ENCODE data around the gene TLE3. TPM values are rescaled to one million over a fixed set of nuclear protein-coding genes. Genes with fewer than 3 reads are reported as not detected.
"Not testable (repeated sequence)": the region's sequence is repeated elsewhere in the genome, so short reads cannot be mapped to it uniquely, and the experiment has no call there.

TLE3 gene
- total RNA-seq, 1 donor = 196 TPM

DNA sequence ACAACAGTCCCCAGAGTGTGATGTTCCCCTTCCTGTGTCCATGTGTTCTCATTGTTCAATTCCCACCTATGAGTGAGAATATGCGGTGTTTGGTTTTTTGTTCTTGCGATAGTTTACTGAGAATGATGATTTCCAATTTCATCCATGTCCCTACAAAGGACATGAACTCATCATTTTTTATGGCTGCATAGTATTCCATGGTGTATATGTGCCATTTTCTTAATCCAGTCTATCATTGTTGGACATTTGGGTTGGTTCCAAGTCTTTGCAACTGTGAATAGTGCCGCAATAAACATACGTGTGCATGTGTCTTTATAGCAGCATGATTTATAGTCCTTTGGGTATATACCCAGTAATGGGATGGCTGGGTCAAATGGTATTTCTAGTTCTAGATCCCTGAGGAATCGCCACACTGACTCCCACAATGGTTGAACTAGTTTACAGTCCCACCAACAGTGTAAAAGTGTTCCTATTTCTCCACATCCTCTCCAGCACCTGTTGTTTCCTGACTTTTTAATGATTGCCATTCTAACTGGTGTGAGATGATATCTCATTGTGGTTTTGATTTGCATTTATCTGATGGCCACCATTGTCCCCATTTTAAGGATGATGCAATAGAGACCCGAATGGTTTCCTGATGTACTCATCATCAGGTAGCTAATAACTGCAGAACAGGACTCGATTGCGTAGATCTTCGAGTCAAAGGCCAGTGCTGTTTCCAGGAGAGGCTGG lies 15.0 kb upstream of the TLE3 start:
- not testable (repeated sequence) for H3K27me3 ChIP-seq (ENCODE audit: insufficient read depth, low read length)

DNA sequence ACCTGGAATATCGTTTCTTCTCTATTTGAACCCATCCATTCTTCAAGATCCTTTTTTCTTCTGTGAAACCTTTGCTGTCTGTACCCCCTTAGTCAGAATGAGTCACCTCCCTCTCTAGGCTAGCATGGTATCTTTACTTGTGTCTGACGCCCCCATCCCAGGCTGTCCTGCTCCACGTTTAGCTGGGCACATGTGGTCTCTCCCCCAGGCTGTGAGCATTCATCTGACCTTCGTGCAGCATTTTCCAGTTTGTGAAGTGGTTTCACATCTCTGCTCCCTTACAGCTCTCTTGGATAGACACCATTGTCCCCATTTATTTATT lies 14.3 kb upstream of the TLE3 start:
- peaks cover 5% of the 10 kb centered on the region for H3K27me3 ChIP-seq (ENCODE audit: insufficient read depth, low read length)

More for the DNA sequence above, 15.0 kb upstream of the TLE3 start:
- not testable (repeated sequence) for H3K4me3 ChIP-seq (ENCODE audit: low read length); H3K9me3 ChIP-seq (ENCODE audit: low read depth, low read length)
- peaks cover 35% of the 10 kb centered on the region for H3K4me1 ChIP-seq (ENCODE audit: insufficient read depth, low read length)

DNA sequence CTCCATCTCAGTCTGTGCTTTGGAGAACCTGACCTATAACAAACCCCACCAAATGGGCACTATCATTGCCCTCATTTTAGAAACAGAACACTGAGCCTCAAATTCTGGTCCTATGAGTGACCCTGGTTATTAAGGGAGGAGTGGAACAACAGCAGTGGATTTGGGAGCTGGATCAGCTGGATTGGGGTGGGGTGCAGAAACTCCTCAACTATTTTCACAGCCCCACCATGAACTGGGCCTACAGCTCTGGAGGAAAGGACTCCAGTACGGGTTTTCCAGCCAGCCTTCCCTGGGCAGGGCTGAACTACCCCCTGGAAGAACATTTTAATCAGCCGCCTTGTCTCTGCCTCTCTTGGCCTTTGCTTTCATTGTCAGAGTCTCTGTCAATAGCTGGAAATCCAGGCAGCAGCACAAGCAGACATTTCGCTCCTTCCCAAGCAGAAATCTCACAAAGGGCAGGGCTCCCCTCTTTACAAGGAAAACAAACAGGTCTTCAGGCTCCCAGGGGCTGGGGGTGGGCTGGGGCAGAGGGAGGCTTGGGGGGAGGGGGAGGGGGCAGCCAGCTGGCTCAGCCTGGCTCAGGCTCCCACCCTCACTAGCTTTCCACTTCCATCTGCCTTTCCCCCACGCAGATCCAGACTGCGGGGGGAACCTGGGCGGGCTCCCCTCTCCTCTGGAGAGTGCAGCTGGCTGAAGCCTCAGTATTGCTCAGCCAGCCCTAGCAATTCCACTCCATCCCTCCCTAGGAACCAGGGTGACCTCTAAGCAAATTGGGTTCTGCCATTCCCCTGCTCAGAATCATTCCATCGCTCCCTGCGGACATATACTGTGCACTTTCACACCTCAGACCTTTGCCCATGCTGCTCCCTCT lies 13.7 kb upstream of the TLE3 start:
- H3K27me3 ChIP-seq (ENCODE audit: insufficient read depth, low read length) = peaks cover 4% of the 10 kb centered on the region
- H3K9me3 ChIP-seq (ENCODE audit: low read depth, low read length) = no peaks in the 10 kb centered on the region
- no peak overlapping the region for H3K4me3 ChIP-seq (ENCODE audit: low read length)
- H3K4me1 ChIP-seq (ENCODE audit: insufficient read depth, low read length) = peaks cover 35% of the 10 kb centered on the region

More for the DNA sequence above, 14.3 kb upstream of the TLE3 start:
- H3K9me3 ChIP-seq (ENCODE audit: low read depth, low read length) = no peaks in the 10 kb centered on the region
- H3K4me3 ChIP-seq (ENCODE audit: low read length) = no peak overlapping the region
- peaks cover 35% of the 10 kb centered on the region for H3K4me1 ChIP-seq (ENCODE audit: insufficient read depth, low read length)

DNA sequence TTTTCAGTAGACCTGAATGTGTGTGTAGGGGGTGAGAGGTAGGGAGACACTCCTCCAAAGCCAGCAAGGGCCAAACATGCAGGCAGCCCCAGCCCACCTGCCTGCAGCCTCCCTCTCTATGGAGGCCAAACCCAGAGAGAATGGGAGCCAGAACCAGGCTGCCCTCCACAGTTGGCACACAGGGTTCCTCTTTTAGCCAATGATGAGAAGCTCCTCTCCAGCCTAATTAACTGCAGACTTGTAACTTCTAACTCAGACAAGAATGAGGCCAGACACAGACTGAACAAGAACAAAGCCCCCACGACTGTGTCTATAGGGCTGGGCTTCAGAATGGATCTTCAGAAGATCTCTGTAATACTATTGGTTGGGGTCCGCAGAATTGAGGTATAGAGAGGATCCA lies 12.3 kb upstream of the TLE3 start:
- no peaks in the 10 kb centered on the region for H3K27me3 ChIP-seq (ENCODE audit: insufficient read depth, low read length)
- no peaks in the 10 kb centered on the region for H3K9me3 ChIP-seq (ENCODE audit: low read depth, low read length)
- H3K4me3 ChIP-seq (ENCODE audit: low read length) = no peak overlapping the region
- H3K4me1 ChIP-seq (ENCODE audit: insufficient read depth, low read length) = peaks cover 30% of the 10 kb centered on the region

DNA sequence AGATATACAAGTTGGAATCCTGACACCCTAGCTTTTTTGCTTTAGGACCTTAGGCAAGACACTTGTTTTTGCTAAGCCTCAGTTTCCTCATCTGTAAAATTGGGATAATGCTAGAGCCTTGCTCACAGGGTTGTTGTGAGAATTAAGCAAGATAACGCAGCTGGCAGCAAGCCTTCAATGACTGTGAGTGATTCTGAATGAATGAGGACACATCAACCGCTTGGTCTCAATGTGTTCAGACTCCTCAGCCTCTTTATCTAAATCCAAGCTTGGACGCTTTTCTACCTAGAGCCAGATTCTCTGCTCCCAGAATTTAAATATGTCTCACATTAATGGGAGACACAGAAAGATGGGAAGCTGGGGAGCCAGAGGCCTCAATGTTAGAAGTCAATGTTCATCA lies 11.8 kb upstream of the TLE3 start:
- peaks cover 26% of the 10 kb centered on the region for H3K4me1 ChIP-seq (ENCODE audit: insufficient read depth, low read length)
- no peaks in the 10 kb centered on the region for H3K27me3 ChIP-seq (ENCODE audit: insufficient read depth, low read length)
- H3K9me3 ChIP-seq (ENCODE audit: low read depth, low read length) = no peaks in the 10 kb centered on the region
- H3K4me3 ChIP-seq (ENCODE audit: low read length) = no peak overlapping the region

DNA sequence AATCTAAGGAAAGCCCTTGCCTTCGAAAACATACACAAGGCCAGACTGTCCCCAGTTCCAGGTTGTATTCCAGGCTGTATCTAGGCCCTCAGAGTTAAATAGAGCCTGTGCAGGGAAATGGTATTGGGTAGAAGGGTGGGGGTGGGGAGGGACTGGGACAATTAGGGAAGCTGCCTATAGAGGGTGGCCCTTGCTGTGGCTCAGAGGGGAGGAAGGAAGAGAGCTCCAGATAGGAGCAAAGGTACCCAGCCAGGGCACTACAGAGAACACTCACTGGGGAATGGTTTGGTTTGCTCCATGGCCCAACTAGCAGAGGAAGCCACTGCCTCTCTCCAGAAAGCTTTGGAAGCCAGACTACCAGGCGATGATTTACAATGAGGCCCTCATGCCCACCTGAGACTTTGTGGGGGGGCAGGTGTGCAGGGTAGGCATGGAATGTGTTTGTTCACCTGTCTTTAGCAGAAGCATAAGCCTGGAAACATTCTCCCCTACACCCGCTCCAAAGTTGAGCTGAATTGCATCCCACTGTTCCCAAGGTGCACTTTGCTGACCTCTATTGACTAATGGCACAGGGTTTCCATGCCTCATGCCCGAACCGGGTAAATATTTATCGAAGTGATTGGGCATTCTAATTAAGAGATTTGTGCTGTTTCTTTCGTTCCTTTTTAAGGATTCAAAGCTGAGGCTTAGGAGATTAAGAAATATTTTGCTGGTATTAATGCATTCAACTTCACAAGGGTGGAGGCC lies 6.3 kb upstream of the TLE3 start:
- H3K9me3 ChIP-seq (ENCODE audit: low read depth, low read length) = no peaks in the 10 kb centered on the region
- peaks cover 27% of the 10 kb centered on the region for H3K4me1 ChIP-seq (ENCODE audit: insufficient read depth, low read length)
- no peak overlapping the region for H3K4me3 ChIP-seq (ENCODE audit: low read length)
- peaks cover 14% of the 10 kb centered on the region for H3K27me3 ChIP-seq (ENCODE audit: insufficient read depth, low read length)

DNA sequence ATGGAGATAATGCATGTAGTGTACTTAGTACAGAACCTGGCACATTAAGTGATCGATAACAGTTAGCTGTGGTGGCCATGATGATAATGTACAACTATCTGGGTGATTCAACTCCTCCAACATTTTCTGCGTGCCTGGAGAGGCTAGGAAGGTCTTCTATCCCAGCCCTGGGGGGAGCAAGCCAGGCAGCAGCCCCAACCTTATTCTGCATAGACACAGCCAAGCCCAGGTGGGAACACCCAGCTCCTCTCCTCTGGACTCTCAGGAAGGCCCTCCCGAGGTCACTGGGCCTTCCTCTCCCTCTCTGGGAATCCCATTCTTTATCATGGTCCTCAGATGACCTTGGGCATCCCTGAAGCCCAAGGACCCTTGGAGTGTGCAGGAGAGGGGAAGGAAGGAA lies 5.1 kb upstream of the TLE3 start:
- no peaks in the 10 kb centered on the region for H3K9me3 ChIP-seq (ENCODE audit: low read depth, low read length)
- peaks cover 14% of the 10 kb centered on the region for H3K27me3 ChIP-seq (ENCODE audit: insufficient read depth, low read length)
- peaks cover 36% of the 10 kb centered on the region for H3K4me1 ChIP-seq (ENCODE audit: insufficient read depth, low read length)
- H3K4me3 ChIP-seq (ENCODE audit: low read length) = no peak overlapping the region

DNA sequence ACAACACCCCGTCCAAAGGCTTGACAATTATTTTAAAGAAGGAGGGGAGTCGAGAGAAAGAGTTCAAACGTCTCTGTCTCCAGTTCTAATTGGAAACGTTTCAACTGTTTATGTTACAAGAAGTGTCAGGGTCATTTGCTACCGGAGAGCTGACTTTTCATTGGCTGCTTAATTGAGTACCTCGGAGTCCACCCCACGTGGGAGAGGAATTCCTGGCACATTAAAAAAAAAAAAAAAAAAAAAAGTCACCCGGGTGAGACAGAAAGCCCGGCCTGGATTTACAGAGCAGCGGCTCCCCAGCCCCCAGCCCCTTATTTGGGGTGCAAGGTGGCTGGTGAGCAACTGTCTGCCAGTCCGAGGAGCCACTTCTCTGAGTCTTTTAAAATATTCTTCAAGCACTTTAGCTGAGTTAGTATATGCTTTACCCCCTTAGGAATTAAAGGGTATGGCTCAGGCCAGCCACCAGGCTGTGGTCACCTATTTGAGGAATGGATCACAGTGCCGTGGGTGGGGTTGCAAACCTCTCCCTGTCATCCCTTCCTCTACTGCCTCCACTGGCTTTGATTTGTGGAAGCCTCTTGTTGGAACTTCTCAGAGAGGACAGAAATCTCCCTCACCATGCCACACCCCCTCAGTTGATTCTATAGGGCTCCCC lies 3.9 kb upstream of the TLE3 start:
- peaks cover 14% of the 10 kb centered on the region for H3K27me3 ChIP-seq (ENCODE audit: insufficient read depth, low read length)
- no peak overlapping the region for H3K4me3 ChIP-seq (ENCODE audit: low read length)
- H3K4me1 ChIP-seq (ENCODE audit: insufficient read depth, low read length) = peaks cover 36% of the 10 kb centered on the region
- H3K9me3 ChIP-seq (ENCODE audit: low read depth, low read length) = no peaks in the 10 kb centered on the region

DNA sequence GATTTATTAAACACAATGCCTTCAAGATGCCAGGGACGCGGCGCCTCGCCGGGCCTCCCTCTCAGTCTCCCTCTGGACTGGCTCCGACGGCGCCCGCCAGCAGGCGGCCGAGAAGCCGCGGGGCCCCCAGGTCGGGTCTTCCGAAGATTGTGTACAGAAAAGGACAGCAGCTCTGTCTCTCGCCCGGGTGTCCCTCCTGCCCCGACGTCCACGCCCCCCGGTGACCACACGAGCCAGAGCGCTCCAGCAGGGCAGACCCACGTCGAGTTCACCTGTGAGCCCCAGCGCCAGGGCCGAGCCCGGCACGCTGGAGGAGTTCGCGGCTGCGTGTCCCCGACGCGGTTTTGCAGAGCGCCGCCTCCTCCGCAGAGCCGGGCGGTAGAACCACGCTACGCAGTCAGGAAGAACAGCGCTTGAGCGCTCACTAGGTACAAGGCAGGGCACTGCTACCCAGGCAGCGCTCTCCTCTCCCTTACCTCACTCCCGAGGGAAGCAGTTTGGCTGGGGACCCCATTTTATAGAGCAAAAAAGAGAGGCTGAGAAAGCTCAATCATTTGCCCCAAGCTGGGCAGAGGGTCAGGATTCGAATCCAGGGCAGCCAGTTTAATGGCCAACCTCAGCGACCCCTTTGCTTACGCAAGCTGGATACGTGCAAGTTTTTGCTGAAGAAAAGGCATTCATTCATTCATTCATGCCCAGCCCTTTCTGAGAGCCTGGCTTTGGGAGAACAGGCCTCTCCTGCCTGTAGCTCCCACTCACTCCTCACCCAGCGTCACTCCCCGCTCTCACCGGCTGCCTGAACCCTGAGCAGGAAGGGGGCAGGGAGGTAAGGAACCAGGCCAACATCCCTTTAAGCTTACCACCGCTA lies 3.0 kb upstream of the TLE3 start:
- H3K9me3 ChIP-seq (ENCODE audit: low read depth, low read length) = no peaks in the 10 kb centered on the region
- H3K4me3 ChIP-seq (ENCODE audit: low read length) = peak overlapping the region; percentile 20
- H3K27me3 ChIP-seq (ENCODE audit: insufficient read depth, low read length) = peaks cover 14% of the 10 kb centered on the region
- peaks cover 37% of the 10 kb centered on the region for H3K4me1 ChIP-seq (ENCODE audit: insufficient read depth, low read length)

DNA sequence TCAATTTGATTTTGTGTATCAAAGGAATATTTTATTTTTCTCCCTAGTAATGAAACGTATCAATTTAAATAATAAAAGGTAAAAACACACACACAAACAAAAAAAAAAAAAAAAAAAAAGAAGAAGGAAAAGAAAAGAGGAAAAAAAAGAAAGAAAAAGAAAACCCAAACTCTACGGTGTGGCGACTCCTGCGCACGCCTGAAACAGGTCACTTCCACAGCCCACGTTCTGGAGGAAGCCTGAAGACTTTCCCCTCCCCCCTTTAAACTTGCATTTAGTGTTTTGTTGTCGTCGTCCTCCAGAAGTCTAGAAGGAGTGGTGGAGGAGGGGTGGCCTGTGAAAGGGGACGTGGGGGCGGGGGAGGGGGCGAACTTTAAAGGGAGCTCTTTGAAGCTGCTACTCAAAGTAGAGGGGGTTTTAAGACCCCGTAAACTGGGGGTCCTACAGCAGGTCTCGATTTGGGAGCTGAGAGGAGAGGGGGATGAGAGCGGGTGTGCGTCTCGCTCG lies 2.3 kb upstream of the TLE3 start:
- Histone ChIP-seq H3K4me3 (ENCODE audit: low read length) (peak overlapping the region; percentile 20), H3K27me3 (ENCODE audit: insufficient read depth, low read length) (peaks cover 14% of the 10 kb centered on the region), H3K9me3 (ENCODE audit: low read depth, low read length) (no peaks in the 10 kb centered on the region), H3K4me1 (ENCODE audit: insufficient read depth, low read length) (peaks cover 44% of the 10 kb centered on the region)

DNA sequence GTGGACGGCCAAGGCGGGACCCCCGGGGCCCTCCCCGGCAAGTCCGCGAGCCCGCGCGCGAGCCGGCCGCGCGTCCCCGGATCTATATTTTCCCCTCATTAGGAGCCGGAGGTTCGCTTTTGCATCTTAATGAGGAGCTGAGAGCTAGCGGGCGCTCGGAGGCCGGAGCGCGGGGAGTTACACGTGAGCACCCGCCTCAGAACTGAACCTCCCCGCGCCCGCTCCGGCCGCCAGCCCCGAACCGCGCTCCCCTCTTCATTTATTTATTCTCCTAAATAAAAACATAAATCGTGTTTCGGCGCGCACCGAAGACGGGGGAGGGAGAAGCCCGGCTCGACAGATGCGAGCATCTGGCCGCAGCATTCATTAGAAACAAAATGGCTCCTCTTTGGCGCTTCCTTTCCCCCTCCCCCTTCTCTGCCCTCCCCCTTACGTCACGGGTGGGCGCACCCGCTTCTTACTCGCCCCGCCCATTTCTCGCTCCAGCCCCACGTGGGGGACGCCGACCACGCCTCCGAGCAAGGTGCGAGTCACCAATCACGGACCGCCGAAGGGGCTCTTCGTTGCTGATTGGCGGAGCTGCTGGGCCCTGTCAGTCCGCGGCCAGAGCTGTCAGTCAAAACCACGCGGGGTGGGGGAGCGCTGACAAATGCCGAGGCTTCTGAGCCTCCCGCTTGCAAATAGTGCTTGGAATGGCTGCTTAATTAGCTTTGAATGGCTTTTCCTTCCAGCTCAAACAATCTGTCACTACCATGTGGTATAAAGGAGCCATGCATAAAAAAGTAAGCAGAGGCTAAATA lies 1.6 kb upstream of the TLE3 start:
- H3K4me1 ChIP-seq (ENCODE audit: insufficient read depth, low read length) = peaks cover 50% of the 10 kb centered on the region
- H3K27me3 ChIP-seq (ENCODE audit: insufficient read depth, low read length) = peaks cover 14% of the 10 kb centered on the region
- no peaks in the 10 kb centered on the region for H3K9me3 ChIP-seq (ENCODE audit: low read depth, low read length)
- H3K4me3 ChIP-seq (ENCODE audit: low read length) = peak overlapping the region; percentile 82

DNA sequence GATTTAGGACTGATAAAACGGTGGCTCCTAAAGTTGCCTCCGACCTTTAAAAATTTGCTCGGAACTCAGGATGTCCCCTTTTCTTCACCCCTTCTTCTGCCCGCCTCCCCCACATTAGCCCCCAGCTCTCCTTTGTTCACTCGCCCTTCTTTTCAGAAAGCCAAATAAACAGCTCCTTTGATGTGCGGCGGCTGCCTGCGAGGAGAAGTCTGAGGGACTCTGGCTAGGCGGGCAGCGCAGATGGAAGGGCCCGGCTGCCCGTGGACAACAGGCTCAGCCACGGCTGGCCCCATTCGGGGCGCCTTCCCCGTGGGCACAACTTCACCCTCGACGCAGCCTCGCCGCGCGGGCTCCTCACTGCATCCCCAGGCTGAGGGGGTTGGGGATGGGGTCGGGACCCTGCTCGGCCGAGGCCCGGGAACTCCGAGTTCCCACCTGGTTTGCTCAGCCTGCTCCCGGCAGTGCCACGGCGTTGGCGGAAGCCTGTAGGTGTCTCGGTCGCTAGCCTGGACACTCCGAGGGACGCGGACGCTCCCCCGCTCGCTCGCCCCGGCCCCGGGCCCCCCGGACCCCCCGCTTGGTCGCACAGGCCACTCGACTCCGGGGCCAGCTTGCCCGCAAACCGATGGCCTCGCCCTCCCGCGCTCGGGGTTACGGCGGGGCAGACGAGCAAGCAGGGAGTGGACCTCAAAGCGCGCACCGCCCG lies 897 bp upstream of the TLE3 start:
- Histone ChIP-seq H3K9me3 (ENCODE audit: low read depth, low read length) (no peaks in the 10 kb centered on the region), H3K4me1 (ENCODE audit: insufficient read depth, low read length) (peaks cover 58% of the 10 kb centered on the region), H3K27me3 (ENCODE audit: insufficient read depth, low read length) (peaks cover 14% of the 10 kb centered on the region), H3K4me3 (ENCODE audit: low read length) (peak overlapping the region; percentile 82)

DNA sequence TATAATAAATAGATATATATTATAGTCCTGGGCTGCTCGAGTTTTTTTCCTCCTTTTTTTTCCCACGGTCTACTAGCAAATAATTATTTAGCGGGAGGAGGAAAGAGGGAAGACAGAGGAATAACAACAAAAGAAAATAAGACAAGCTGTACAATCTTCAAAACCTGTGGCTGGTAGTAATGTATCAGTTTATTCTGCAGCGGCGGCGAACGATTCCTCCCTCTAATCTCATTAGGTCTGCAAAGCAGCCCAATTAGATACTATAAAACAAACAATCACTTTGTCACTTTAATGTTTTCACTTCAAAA lies 390 bp upstream of the TLE3 start:
- H3K27me3 ChIP-seq (ENCODE audit: insufficient read depth, low read length) = peaks cover 14% of the 10 kb centered on the region

More for the DNA sequence above, 390 bp upstream of the TLE3 start:
- Histone ChIP-seq H3K9me3 (ENCODE audit: low read depth, low read length) (no peaks in the 10 kb centered on the region), H3K4me1 (ENCODE audit: insufficient read depth, low read length) (peaks cover 63% of the 10 kb centered on the region), H3K4me3 (ENCODE audit: low read length) (peak overlapping the region; percentile 82)

Data from mononuclear cell (primary cell).